PC-3 (cell line): Measurements from ENCODE around the gene METTL9. TPM values are rescaled to one million over a fixed set of nuclear protein-coding genes. Genes with fewer than 3 reads are reported as not detected.

Experiments
- ATAC-seq: fragments of 200-7000 bp; cut with Tn5 transposase; 2 replicates; pipeline ENCODE4 v1.9.1; 2020; ENCODE audit warnings: mild to moderate bottlenecking, moderate library complexity
- BruUV-seq: library from RNA; stranded (reverse); fragments of 400-500 nt; replicated peaks from 2 replicates; lab custom pipeline; 2021; lab: Mats Ljungman, UMichigan
- CTCF ChIA-PET: fragments of 300-600 bp; sonication (Branson Sonifier 250); formaldehyde crosslinking; loops from one replicate; lab custom pipeline; 2022; ENCODE audit warnings: antibody characterized with exemption; lab: Charles Lee
- POLR2A ChIA-PET: fragments of 300-600 bp; sonication (Branson Sonifier 250); formaldehyde crosslinking; loops from one replicate; lab custom pipeline; 2022; ENCODE audit warnings: antibody characterized with exemption; ENCODE audit not compliant: unreplicated experiment; lab: Charles Lee
- DNase-seq: peaks from one replicate; pipeline ENCODE4 v3.0.0-alpha.2; 2015
- H2AFZ ChIP-seq: fragments of 300-600 bp; sonication (generic); 2 replicates; pipeline ENCODE4 v1.6.0; 2016; ENCODE audit warnings: antibody characterized with exemption, low read length
- H3F3A ChIP-seq: fragments of 300-600 bp; sonication (generic); one replicate; pipeline ENCODE4 v1.6.0; 2017; ENCODE audit warnings: antibody characterized with exemption, low read length, control low read depth, mild to moderate bottlenecking; ENCODE audit not compliant: unreplicated experiment
- H3K27ac ChIP-seq: fragments of 300-600 bp; sonication (generic); 2 replicates; pipeline ENCODE4 v1.5.1; 2016; ENCODE audit warnings: mild to moderate bottlenecking, low read length
- H3K27me3 ChIP-seq: fragments of 300-600 bp; sonication (generic); 2 replicates; pipeline ENCODE4 v1.6.1; 2016; ENCODE audit warnings: low read length, mixed read lengths
- H3K36me3 ChIP-seq: fragments of 300-600 bp; sonication (generic); 2 replicates; pipeline ENCODE4 v1.6.1; 2016; ENCODE audit warnings: low read depth, mixed run types, low read length, mixed read lengths
- H3K4me1 ChIP-seq: fragments of 300-600 bp; sonication (generic); 2 replicates; pipeline ENCODE4 v1.5.1; 2016; ENCODE audit warnings: low read length; ENCODE audit not compliant: insufficient read depth
- H3K4me2 ChIP-seq: fragments of 300-600 bp; sonication (generic); 2 replicates; pipeline ENCODE4 v1.6.0; 2016; ENCODE audit warnings: low read length
- H3K4me3 ChIP-seq: fragments of 300-600 bp; sonication (generic); 2 replicates; pipeline ENCODE4 v1.5.1; 2016; ENCODE audit warnings: mild to moderate bottlenecking, low read length, mixed read lengths
- H3K79me2 ChIP-seq: fragments of 300-600 bp; sonication (generic); 2 replicates; pipeline ENCODE4 v1.6.1; 2017; ENCODE audit warnings: low read length, mixed read lengths
- H3K9ac ChIP-seq: fragments of 300-600 bp; sonication (generic); 2 replicates; pipeline ENCODE4 v1.6.0; 2016; ENCODE audit warnings: mild to moderate bottlenecking, low read length
- H3K9me2 ChIP-seq: fragments of 300-600 bp; sonication (generic); replicated peaks from 2 replicates; pipeline ENCODE4 v1.6.1; 2016; ENCODE audit warnings: mixed run types, low read length, mixed read lengths
- H3K9me3 ChIP-seq: fragments of 300-600 bp; sonication (generic); 2 replicates; pipeline ENCODE4 v1.6.1; 2016; ENCODE audit warnings: low read length, mixed read lengths
- H4K20me1 ChIP-seq: fragments of 300-600 bp; sonication (generic); 2 replicates; pipeline ENCODE4 v1.6.1; 2016; ENCODE audit warnings: low read length, mixed read lengths
- EZH2 ChIP-seq: fragments of 300-600 bp; sonication (generic); IDR thresholded peaks from one replicate; pipeline ENCODE4 v1.6.1; 2017; ENCODE audit warnings: antibody characterized with exemption, mild to moderate bottlenecking, low read length; ENCODE audit not compliant: unreplicated experiment
- EZH2phosphoT487 ChIP-seq: fragments of 300-600 bp; sonication (generic); IDR thresholded peaks from 2 replicates; pipeline ENCODE4 v1.6.1; 2018; ENCODE audit warnings: mild to moderate bottlenecking, antibody characterized with exemption, low read length, borderline replicate concordance
- intact Hi-C: fragments of 100-400 bp; cut with micrococcal nuclease; formaldehyde crosslinking; loops from 2 replicates; pipeline ENCODE4 v1.9.0; 2023
- total RNA-seq: library from RNA; depleted of rRNA; stranded (reverse); fragments of >200 nt; gene quantifications from 2 replicates; pipeline ENCODE4 v1.2.3, GENCODE V29; 2014
- TF ChIP-seq, protein P1 (sequence below): fragments of 300-600 bp; sonication (generic); conservative IDR thresholded peaks from 2 replicates; pipeline ENCODE4 v1.5.1; 2017; ENCODE audit warnings: antibody characterized with exemption, low read depth, mild to moderate bottlenecking, low read length

Gene METTL9
- total RNA-seq, 1 experiment from 2014 or later = 133 TPM

DNA sequence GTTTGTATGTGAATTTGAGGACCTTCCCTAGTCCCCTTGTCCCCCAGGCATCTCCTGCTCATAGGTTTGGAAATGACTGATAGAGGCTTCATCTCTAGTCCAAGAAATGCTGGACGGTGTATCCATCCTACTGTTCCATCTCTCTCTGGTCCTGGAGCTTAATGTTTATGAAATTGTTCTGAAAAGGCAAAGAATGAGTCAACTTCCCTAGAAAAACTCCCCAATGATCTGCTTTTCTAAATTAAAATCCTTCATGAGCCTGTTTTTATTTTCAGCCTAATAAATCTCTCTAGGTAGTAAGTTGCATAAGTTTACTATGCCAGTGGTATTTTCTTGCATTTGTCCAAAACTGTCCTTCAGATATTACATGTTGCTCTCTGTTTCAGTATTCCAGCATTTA lies 55.1 kb downstream of the METTL9 start:
- no peaks in the 10 kb centered on the region for H3K9me3 ChIP-seq
- ATAC-seq = no peak
- H3K4me2 ChIP-seq = no peak overlapping the region
- no peaks in the 10 kb centered on the region for H4K20me1 ChIP-seq
- no peaks in the 10 kb centered on the region for H3F3A ChIP-seq
- H2AFZ ChIP-seq = no peak overlapping the region
- ChIA-PET CTCF (no interaction called here), POLR2A (no interaction called here)
- intact Hi-C loops = no loop called here
- no peak overlapping the region for H3K27ac ChIP-seq
- DNase-seq = no peak
- BruUV-seq = no TSS peak
- H3K9ac ChIP-seq = no peak overlapping the region
- H3K27me3 ChIP-seq = no peaks in the 10 kb centered on the region
- H3K36me3 ChIP-seq = no peaks in the 10 kb centered on the region; the same call in 1 of the 2 replicates
- no peaks in the 10 kb centered on the region for H3K79me2 ChIP-seq
- H3K9me2 ChIP-seq = no peaks in the 10 kb centered on the region
- no peak overlapping the region for H3K4me3 ChIP-seq
- H3K4me1 ChIP-seq = no peaks in the 10 kb centered on the region
- TF ChIP-seq EZH2phosphoT487 = no peak
- no peak for TF ChIP-seq EZH2
- TF ChIP-seq, protein P1, sequence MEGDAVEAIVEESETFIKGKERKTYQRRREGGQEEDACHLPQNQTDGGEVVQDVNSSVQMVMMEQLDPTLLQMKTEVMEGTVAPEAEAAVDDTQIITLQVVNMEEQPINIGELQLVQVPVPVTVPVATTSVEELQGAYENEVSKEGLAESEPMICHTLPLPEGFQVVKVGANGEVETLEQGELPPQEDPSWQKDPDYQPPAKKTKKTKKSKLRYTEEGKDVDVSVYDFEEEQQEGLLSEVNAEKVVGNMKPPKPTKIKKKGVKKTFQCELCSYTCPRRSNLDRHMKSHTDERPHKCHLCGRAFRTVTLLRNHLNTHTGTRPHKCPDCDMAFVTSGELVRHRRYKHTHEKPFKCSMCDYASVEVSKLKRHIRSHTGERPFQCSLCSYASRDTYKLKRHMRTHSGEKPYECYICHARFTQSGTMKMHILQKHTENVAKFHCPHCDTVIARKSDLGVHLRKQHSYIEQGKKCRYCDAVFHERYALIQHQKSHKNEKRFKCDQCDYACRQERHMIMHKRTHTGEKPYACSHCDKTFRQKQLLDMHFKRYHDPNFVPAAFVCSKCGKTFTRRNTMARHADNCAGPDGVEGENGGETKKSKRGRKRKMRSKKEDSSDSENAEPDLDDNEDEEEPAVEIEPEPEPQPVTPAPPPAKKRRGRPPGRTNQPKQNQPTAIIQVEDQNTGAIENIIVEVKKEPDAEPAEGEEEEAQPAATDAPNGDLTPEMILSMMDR = no peak

DNA sequence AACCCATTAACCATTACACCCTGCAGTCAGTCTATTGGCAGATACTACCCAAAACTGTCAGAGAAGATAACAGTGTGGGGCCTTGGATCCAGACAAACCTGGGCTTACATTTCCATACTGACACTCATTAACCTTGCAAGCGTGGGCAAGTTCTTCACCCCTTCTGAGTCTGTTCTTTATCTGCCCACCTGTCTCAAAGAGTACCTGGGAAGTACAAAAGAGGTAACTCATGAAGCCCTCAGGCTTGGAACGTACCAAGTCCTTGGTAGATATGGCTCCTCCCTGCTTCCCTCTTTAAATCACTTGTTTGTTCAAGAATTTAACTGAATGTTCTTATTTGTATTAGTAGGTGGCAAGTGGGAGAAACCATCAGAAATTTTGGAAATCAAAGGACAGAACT lies 55.5 kb downstream of the METTL9 start:
- no peaks in the 10 kb centered on the region; the same call in 1 of the 2 replicates for H3K36me3 ChIP-seq
- intact Hi-C loops = loop anchor here (5.0 kb wide), 1 partner anchor 147 kb away; no protein-coding TSS in a partner anchor
- CTCF ChIA-PET = no interaction called here
- DNase-seq (no peak), ATAC-seq (no peak)
- H3K4me2 ChIP-seq = no peak overlapping the region
- no peaks in the 10 kb centered on the region for H3K79me2 ChIP-seq
- H3K9me3 ChIP-seq = no peaks in the 10 kb centered on the region
- H4K20me1 ChIP-seq = no peaks in the 10 kb centered on the region
- POLR2A ChIA-PET = no interaction called here
- no peak overlapping the region for H3K4me3 ChIP-seq
- H3K4me1 ChIP-seq = no peaks in the 10 kb centered on the region
- no peaks in the 10 kb centered on the region for H3K27me3 ChIP-seq
- no peak overlapping the region for H3K27ac ChIP-seq
- no peak for TF ChIP-seq EZH2
- TF ChIP-seq EZH2phosphoT487 = no peak
- H3K9ac ChIP-seq = no peak overlapping the region
- no peak overlapping the region for H2AFZ ChIP-seq
- no peaks in the 10 kb centered on the region for H3F3A ChIP-seq
- H3K9me2 ChIP-seq = no peaks in the 10 kb centered on the region
- no TSS peak for BruUV-seq

DNA sequence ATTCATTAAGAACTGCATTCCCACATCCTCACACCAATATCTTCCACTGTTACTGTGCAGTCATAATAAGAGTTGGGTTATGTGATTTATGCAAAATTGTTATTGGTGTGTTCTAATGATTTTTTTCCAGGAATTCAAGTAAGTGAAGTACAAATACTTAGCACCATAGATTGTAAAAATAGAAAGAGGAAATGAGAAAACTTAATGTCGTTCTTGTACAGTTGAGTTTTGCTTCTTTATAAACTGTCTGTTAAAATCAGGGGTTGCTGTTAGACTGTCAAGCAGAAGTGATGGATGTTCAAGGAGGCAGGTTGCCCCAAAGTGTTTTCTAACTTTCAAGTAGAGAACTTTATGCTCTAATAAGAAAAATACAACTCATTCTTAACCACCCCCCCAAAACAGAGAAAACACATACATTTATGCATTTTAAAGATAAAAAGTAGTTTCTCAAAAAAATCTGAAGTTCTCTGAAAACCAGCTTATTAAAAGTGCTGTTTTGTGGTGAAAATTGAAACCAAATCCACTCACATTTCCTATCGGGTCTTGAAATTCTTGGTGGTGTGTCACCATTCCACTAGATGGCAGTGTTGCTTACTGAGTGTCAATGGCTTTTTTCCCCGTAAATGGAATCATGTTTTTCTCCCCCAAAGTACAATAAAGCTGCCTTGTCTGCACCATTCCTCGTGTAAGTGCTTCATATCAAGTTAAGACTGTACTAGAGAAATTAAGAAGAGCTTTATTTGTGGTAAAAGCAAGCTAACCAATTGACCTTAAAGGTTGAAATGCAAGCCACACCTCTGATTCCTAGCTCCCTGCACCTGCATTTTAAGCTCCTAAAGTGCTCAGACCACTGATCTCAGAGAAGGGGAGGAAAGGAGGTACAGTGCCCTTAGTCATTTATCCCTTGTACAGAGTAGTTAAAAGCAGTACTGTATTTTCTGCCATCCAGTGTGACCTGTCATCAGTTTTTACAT lies 57.7 kb downstream of the METTL9 start:
- POLR2A ChIA-PET = no interaction called here
- H3K9me2 ChIP-seq = no peaks in the 10 kb centered on the region
- H3K27ac ChIP-seq = no peak overlapping the region
- peak; percentile 58 for DNase-seq
- no peak overlapping the region for H3K9ac ChIP-seq
- H2AFZ ChIP-seq = no peak overlapping the region
- H3K4me2 ChIP-seq = no peak overlapping the region
- no TSS peak for BruUV-seq
- H3K36me3 ChIP-seq = no peaks in the 10 kb centered on the region; the same call in 1 of the 2 replicates
- intact Hi-C loops = loop anchor here (1.0 to 5.0 kb wide), 2 partner anchors 51 to 145 kb away; no protein-coding TSS in a partner anchor
- no peaks in the 10 kb centered on the region for H3K79me2 ChIP-seq
- TF ChIP-seq EZH2 = no peak
- TF ChIP-seq, protein P1 = peak; percentile 85
- no peak for TF ChIP-seq EZH2phosphoT487
- no peak overlapping the region for H3K4me3 ChIP-seq
- H3K4me1 ChIP-seq = no peaks in the 10 kb centered on the region
- peak; percentile 31; the same call in 1 of the 2 replicates for ATAC-seq
- H3K27me3 ChIP-seq = no peaks in the 10 kb centered on the region
- H4K20me1 ChIP-seq = no peaks in the 10 kb centered on the region
- H3K9me3 ChIP-seq = no peaks in the 10 kb centered on the region
- CTCF ChIA-PET = interaction anchor here (0.5 to 0.9 kb wide), 4 partner anchors 11 to 423 kb away, joined by 3 to 5 read pairs (median 3); no protein-coding TSS in a partner anchor
- no peaks in the 10 kb centered on the region for H3F3A ChIP-seq
